ENCODE measurements around the gene KCNJ1. TPM values are rescaled to one million over a fixed set of nuclear protein-coding genes. Genes with fewer than 3 reads are reported as not detected.

KCNJ1 gene
- total and polyA plus RNA-seq, 9 of the 15 experiments (the other 6 are each of a cell fraction or from before 2014, with no cell fraction given) = not detected

- peak in 1 of 4 experiments; percentile 3 for DNase-seq (ENCODE audit: extremely low read depth in 1 of 4, low spot score in 3 of 4)
- in situ Hi-C loops (cut with MboI) = loop anchor here (10.0 to 25.0 kb wide), 2 partner anchors 661 to 799 kb away; no protein-coding TSS in a partner anchor
- no peak for FAIRE-seq
- no TSS peak for BruUV-seq (replicated peaks)
- no peaks in the 10 kb centered on the region for H3K27me3 ChIP-seq (ENCODE audit: control insufficient read depth in 2 of 2, insufficient read depth in 2 of 2, low read length in 2 of 2)
- CTCF ChIA-PET (ENCODE audit: low intra/inter-chr PET ratio) = no interaction called here
- no peaks in the 10 kb centered on the region for H3K36me3 ChIP-seq (ENCODE audit: control insufficient read depth, insufficient read depth, low read length)
- H3K4me1 ChIP-seq (replicated peaks in 1 of 2; ENCODE audit: control insufficient read depth in 2 of 2, insufficient read depth in 2 of 2, low read length in 2 of 2) = no peaks in the 10 kb centered on the region
- no peak overlapping the region for H3K4me2 ChIP-seq (ENCODE audit: insufficient read depth, low read length)
- no peak overlapping the region for H3K9ac ChIP-seq (ENCODE audit: insufficient read depth in 1 of 2, low read depth in 2 of 2, low read length in 2 of 2)
- no peaks in the 10 kb centered on the region for H3K9me3 ChIP-seq (replicated peaks; ENCODE audit: control insufficient read depth, insufficient read depth, low read depth, low read length)
- no peaks in the 10 kb centered on the region for H3K79me2 ChIP-seq (ENCODE audit: control insufficient read depth, insufficient read depth, low read length)
- no peaks in the 10 kb centered on the region for H4K20me1 ChIP-seq (replicated peaks; ENCODE audit: control insufficient read depth, insufficient read depth, low read length)
- ATAC-seq = no peak
- intact Hi-C loops (cut with micrococcal nuclease) = no loop called here
- no peak overlapping the region for H3K4me3 ChIP-seq
- H3K9me1 ChIP-seq (ENCODE audit: control insufficient read depth, insufficient read depth, low read length) = no peaks in the 10 kb centered on the region
- no peak overlapping the region for H2AFZ ChIP-seq (ENCODE audit: low read depth, low read length)
- POLR2A ChIA-PET = no interaction called here
- no peak overlapping the region for H3K27ac ChIP-seq (ENCODE audit: extremely low read depth, low read depth, low read length)
- 0% methylated on average over 16 of the region's 16 CpGs for WGBS (ENCODE audit: insufficient coverage, low coverage, missing lambda C conversion rate)
- TF ChIP-seq THAP12 (CRISPR knock-in tag; IDR thresholded peaks at IDR 0.05) = no peak
- no peak for TF ChIP-seq ZBTB8A (IDR thresholded peaks at IDR 0.05; ENCODE audit: partially characterized antibody)
- no peak for TF ChIP-seq ID3 (CRISPR knock-in tag; IDR thresholded peaks at IDR 0.05)
- no peak for TF ChIP-seq ID3 (tag; IDR thresholded peaks at IDR 0.05)
- no peak for TF ChIP-seq ZNF133 (CRISPR knock-in tag; IDR thresholded peaks at IDR 0.05)
- no peak for TF ChIP-seq EP300 (IDR thresholded peaks at IDR 0.05; ENCODE audit: low read length)
- no peak for TF ChIP-seq NFXL1 (CRISPR knock-in tag; IDR thresholded peaks at IDR 0.05)
- peak; percentile 28; the same call in 1 of the 2 replicates for TF ChIP-seq PBX2 (CRISPR knock-in tag; IDR thresholded peaks at IDR 0.05; ENCODE audit: low read depth)
- TF ChIP-seq PBX2 (tag; conservative IDR thresholded peaks at IDR 0.05; ENCODE audit: low read depth) = peak; percentile 60
- TF ChIP-seq NR1H2 (CRISPR knock-in tag; IDR thresholded peaks at IDR 0.05) = no peak
- TF ChIP-seq ATF2 (CRISPR knock-in tag; IDR thresholded peaks at IDR 0.05) = no peak
- TF ChIP-seq ZNF79 (CRISPR knock-in tag; IDR thresholded peaks at IDR 0.05; ENCODE audit: low read depth) = no peak
- no peak for TF ChIP-seq RFX1 (IDR thresholded peaks at IDR 0.05)
- TF ChIP-seq VEZF1 (CRISPR knock-in tag; IDR thresholded peaks at IDR 0.05) = peak; percentile 70; the same call in 1 of the 2 replicates
These were observed 31.2 kb downstream of the KCNJ1 start for GRCh38 chr11:128835741-128836430.
